ENCODE measurements around the gene COL18A1.
"Not testable (repeated sequence)": the region's sequence is repeated elsewhere in the genome, so short reads cannot be mapped to it uniquely, and the experiment has no call there.

Gene COL18A1

GRCh38 chr21:45525910-45526306, 120.9 kb downstream of the COL18A1 start:
- Histone ChIP-seq H3K27ac (ENCODE audit: low read length) (no peak overlapping the region), H3K9ac (ENCODE audit: low read depth, low read length) (no peak overlapping the region), H4K20me1 (ENCODE audit: insufficient read depth, low read length) (peaks cover 10% of the 10 kb centered on the region), H3K4me2 (ENCODE audit: insufficient read depth, low read length) (no peak overlapping the region), H3K4me3 (ENCODE audit: low read depth in 1 of 2, low read length in 2 of 2) (no peak overlapping the region), H3K79me2 (ENCODE audit: insufficient read depth, low read length) (no peaks in the 10 kb centered on the region; the same call in 1 of the 2 replicates), H3K36me3 (ENCODE audit: insufficient read depth, low read length) (peaks cover 94% of the 10 kb centered on the region), H3K9me3 (ENCODE audit: insufficient read depth, low read length, severe bottlenecking) (peaks cover 15% of the 10 kb centered on the region), H3K4me1 (ENCODE audit: insufficient read depth, low read length) (no peaks in the 10 kb centered on the region), H2AFZ (ENCODE audit: low read depth, low read length) (no peak overlapping the region), H3K27me3 (ENCODE audit: insufficient read depth, low read length, poor library complexity) (no peaks in the 10 kb centered on the region)
- DNase-seq (no peak), ATAC-seq (ENCODE audit: insufficient read depth, low read depth) (no peak)
- TF ChIP-seq EZH2 (IDR thresholded peaks at IDR 0.05; ENCODE audit: borderline replicate concordance, low read depth, low read length, severe bottlenecking) (no peak), CTCF (IDR thresholded peaks at IDR 0.05; ENCODE audit: borderline replicate concordance, extremely low read depth, low read length, poor library complexity, severe bottlenecking) (no peak)

GRCh38 chr21:45527151-45527999, 122.4 kb downstream of the COL18A1 start:
- peaks cover 92% of the 10 kb centered on the region for H3K36me3 ChIP-seq (ENCODE audit: insufficient read depth, low read length)
- not testable (repeated sequence) for DNase-seq; ATAC-seq (ENCODE audit: insufficient read depth, low read depth); H3K4me3 ChIP-seq (ENCODE audit: low read depth in 1 of 2, low read length in 2 of 2); H3K4me2 ChIP-seq (ENCODE audit: insufficient read depth, low read length); H3K79me2 ChIP-seq (ENCODE audit: insufficient read depth, low read length); H2AFZ ChIP-seq (ENCODE audit: low read depth, low read length); H3K27ac ChIP-seq (ENCODE audit: low read length); H3K9me3 ChIP-seq (ENCODE audit: insufficient read depth, low read length, severe bottlenecking); H3K9ac ChIP-seq (ENCODE audit: low read depth, low read length); H3K27me3 ChIP-seq (ENCODE audit: insufficient read depth, low read length, poor library complexity); H3K4me1 ChIP-seq (ENCODE audit: insufficient read depth, low read length)
- H4K20me1 ChIP-seq (ENCODE audit: insufficient read depth, low read length), result peaks cover 22% of the 10 kb centered on the region

- Histone ChIP-seq H3K9ac (ENCODE audit: low read depth, low read length) (no peak overlapping the region), H3K79me2 (ENCODE audit: insufficient read depth, low read length) (peaks cover 9% of the 10 kb centered on the region; the same call in 1 of the 2 replicates), H2AFZ (ENCODE audit: low read depth, low read length) (no peak overlapping the region), H3K36me3 (ENCODE audit: insufficient read depth, low read length) (peaks cover 90% of the 10 kb centered on the region), H4K20me1 (ENCODE audit: insufficient read depth, low read length) (peaks cover 30% of the 10 kb centered on the region), H3K27ac (ENCODE audit: low read length) (no peak overlapping the region), H3K27me3 (ENCODE audit: insufficient read depth, low read length, poor library complexity) (no peaks in the 10 kb centered on the region), H3K4me2 (ENCODE audit: insufficient read depth, low read length) (no peak overlapping the region), H3K4me3 (ENCODE audit: low read depth in 1 of 2, low read length in 2 of 2) (no peak overlapping the region), H3K9me3 (ENCODE audit: insufficient read depth, low read length, severe bottlenecking) (no peaks in the 10 kb centered on the region), H3K4me1 (ENCODE audit: insufficient read depth, low read length) (no peaks in the 10 kb centered on the region)
- DNase-seq (no peak), ATAC-seq (ENCODE audit: insufficient read depth, low read depth) (no peak)
- TF ChIP-seq EZH2 (IDR thresholded peaks at IDR 0.05; ENCODE audit: borderline replicate concordance, low read depth, low read length, severe bottlenecking) (no peak), CTCF (IDR thresholded peaks at IDR 0.05; ENCODE audit: borderline replicate concordance, extremely low read depth, low read length, poor library complexity, severe bottlenecking) (no peak)
These were observed 123.2 kb downstream of the COL18A1 start for GRCh38 chr21:45528028-45528705.
